IMR-90 (cell line): ENCODE data around the gene PINK1. TPM values are rescaled to one million over a fixed set of nuclear protein-coding genes. Genes with fewer than 3 reads are reported as not detected.

ENCODE experiments used
- ATAC-seq: fragments of 200-7000 bp; cut with Tn5 transposase; 2 replicates; pipeline ENCODE4 v1.9.1; 2020; ENCODE audit warnings: low read depth, mild to moderate bottlenecking, moderate library complexity
- BruUV-seq: library from RNA; stranded (reverse); fragments of 400-500 nt; replicated peaks from 2 replicates; lab custom pipeline; 2021; lab: Mats Ljungman, UMichigan
- CTCF ChIA-PET: fragments of 300-600 bp; formaldehyde crosslinking; extraction: SDS; loops from one replicate; lab custom pipeline; 2021; ENCODE audit warnings: antibody characterized with exemption; lab: Yijun Ruan, JAX
- POLR2A ChIA-PET: fragments of 300-600 bp; sonication (Branson Sonifier 250); formaldehyde crosslinking; loops from one replicate; lab custom pipeline; 2022; ENCODE audit warnings: antibody characterized with exemption; ENCODE audit not compliant: unreplicated experiment; lab: Charles Lee
- DNase-seq: peaks from one replicate; pipeline ENCODE4 v3.0.0; 2013
- H2AFZ ChIP-seq: replicated peaks from 2 replicates; pipeline ENCODE3; 2013; ENCODE audit warnings: low read length, mild to moderate bottlenecking; ENCODE audit not compliant: poor library complexity
- H2AK5ac ChIP-seq: 2 replicates; pipeline ENCODE4 v1.6.1; 2013; ENCODE audit warnings: low read depth, low read length, inconsistent platforms
- H2AK9ac ChIP-seq: replicated peaks from 2 replicates; pipeline ENCODE3; 2013; ENCODE audit warnings: mild to moderate bottlenecking, low read depth, low read length, moderate library complexity; ENCODE audit not compliant: poor library complexity
- H2BK120ac ChIP-seq: 2 replicates; pipeline ENCODE4 v1.6.1; 2013; ENCODE audit warnings: low read depth, low read length, inconsistent platforms
- H2BK15ac ChIP-seq: 3 replicates; pipeline ENCODE4 v1.6.1; 2013; ENCODE audit warnings: low read depth, low read length, inconsistent platforms
- H2BK20ac ChIP-seq: 2 replicates; pipeline ENCODE4 v1.6.1; 2013; ENCODE audit warnings: low read depth, mild to moderate bottlenecking, inconsistent platforms, low read length, moderate library complexity
- H2BK5ac ChIP-seq: 2 replicates; pipeline ENCODE4 v1.6.1; 2013; ENCODE audit warnings: mild to moderate bottlenecking, low read depth, low read length, inconsistent platforms; ENCODE audit not compliant: poor library complexity, severe bottlenecking
- H3K14ac ChIP-seq: replicated peaks from 2 replicates; pipeline ENCODE4 v1.6.1; 2013; ENCODE audit warnings: low read depth, low read length, inconsistent platforms
- H3K18ac ChIP-seq: 2 replicates; pipeline ENCODE4 v1.6.1; 2013; ENCODE audit warnings: low read depth, low read length, control low read depth
- H3K23ac ChIP-seq: 2 replicates; pipeline ENCODE4 v1.6.1; 2013; ENCODE audit warnings: low read depth, low read length, inconsistent platforms
- H3K27ac ChIP-seq: 2 replicates; pipeline ENCODE4 v1.5.1; 2013; ENCODE audit warnings: mild to moderate bottlenecking, control low read depth, low read length; ENCODE audit not compliant: insufficient read depth
- H3K27me3 ChIP-seq: 2 replicates; pipeline ENCODE4 v1.6.1; 2013; ENCODE audit warnings: low read length; ENCODE audit not compliant: control insufficient read depth, insufficient read depth
- H3K36me3 ChIP-seq: 2 replicates; pipeline ENCODE4 v1.6.1; 2013; ENCODE audit warnings: low read length, mixed read lengths; ENCODE audit not compliant: control insufficient read depth, insufficient read depth
- H3K4ac ChIP-seq: 2 replicates; pipeline ENCODE4 v1.6.1; 2013; ENCODE audit warnings: low read depth, low read length, inconsistent platforms
- H3K4me1 ChIP-seq: 2 replicates; pipeline ENCODE4 v1.6.1; 2013; ENCODE audit warnings: low read length, mixed read lengths; ENCODE audit not compliant: control insufficient read depth, insufficient read depth
- H3K4me2 ChIP-seq: 2 replicates; pipeline ENCODE4 v1.6.1; 2013; ENCODE audit warnings: low read depth, mild to moderate bottlenecking, control low read depth, low read length, moderate library complexity
- H3K4me3 ChIP-seq: 2 replicates; pipeline ENCODE4 v1.5.1; 2013; ENCODE audit warnings: low read depth, mild to moderate bottlenecking, control low read depth, low read length, moderate library complexity; ENCODE audit not compliant: insufficient read depth
- H3K56ac ChIP-seq: 2 replicates; pipeline ENCODE4 v1.6.1; 2013; ENCODE audit warnings: low read length, inconsistent platforms; ENCODE audit not compliant: insufficient read depth; ENCODE audit errors: extremely low read depth
- H3K79me1 ChIP-seq, 2 experiments: 2 replicates each; pipeline ENCODE4 v1.6.1; 2013; ENCODE audit warnings: low read length in 2 of 2, inconsistent platforms in 1 of 2, low read depth in 1 of 2
- H3K9ac ChIP-seq: 2 replicates; pipeline ENCODE4 v1.6.1; 2013; ENCODE audit warnings: low read depth, low read length, control low read depth
- H3K9me1 ChIP-seq: 2 replicates; pipeline ENCODE4 v1.6.1; 2013; ENCODE audit warnings: low read length, inconsistent platforms; ENCODE audit not compliant: insufficient read depth
- H3K9me3 ChIP-seq: 2 replicates; pipeline ENCODE4 v1.6.1; 2013; ENCODE audit warnings: low read length; ENCODE audit not compliant: control insufficient read depth, insufficient read depth
- H4K20me1 ChIP-seq: 2 replicates; pipeline ENCODE4 v1.6.1; 2013; ENCODE audit warnings: low read length, inconsistent platforms; ENCODE audit not compliant: insufficient read depth
- H4K5ac ChIP-seq: 2 replicates; pipeline ENCODE4 v1.6.1; 2013; ENCODE audit warnings: mild to moderate bottlenecking, low read depth, low read length, control low read depth
- H4K8ac ChIP-seq, 2 experiments: 2 replicates each; pipeline ENCODE4 v1.6.1; 2013; ENCODE audit warnings: low read depth in 2 of 2, low read length in 2 of 2, control low read depth in 1 of 2, inconsistent platforms in 1 of 2
- H4K91ac ChIP-seq: 2 replicates; pipeline ENCODE4 v1.6.1; 2013; ENCODE audit warnings: low read depth, low read length, inconsistent platforms; ENCODE audit not compliant: insufficient read depth
- BHLHE40 ChIP-seq: fragments of 150-350 bp; IDR thresholded peaks from 2 replicates; pipeline ENCODE4 v1.6.1; 2016; ENCODE audit warnings: mild to moderate bottlenecking, low read depth, low read length
- CTCF ChIP-seq: conservative IDR thresholded peaks from 2 replicates; pipeline ENCODE4 v1.5.1; 2012; ENCODE audit warnings: mild to moderate bottlenecking, low read depth, low read length, improper control_type of control experiment
- FOS ChIP-seq: fragments of 150-350 bp; IDR thresholded peaks from 2 replicates; pipeline ENCODE4 v1.6.1; 2016; ENCODE audit warnings: low read depth, low read length
- MAFK ChIP-seq: IDR thresholded peaks from 2 replicates; pipeline ENCODE4 v1.6.1; 2012; ENCODE audit warnings: low read depth, low read length, improper control_type of control experiment
- NFE2L2 ChIP-seq: fragments of 150-350 bp; IDR thresholded peaks from 2 replicates; pipeline ENCODE4 v1.6.1; 2016; ENCODE audit warnings: low read depth, mild to moderate bottlenecking, low read length
- RCOR1 ChIP-seq: IDR thresholded peaks from 2 replicates; pipeline ENCODE4 v1.6.1; 2012; ENCODE audit warnings: mild to moderate bottlenecking, low read length, improper control_type of control experiment; ENCODE audit not compliant: insufficient replicate concordance
- RFX5 ChIP-seq: IDR thresholded peaks from 2 replicates; pipeline ENCODE4 v1.8.0; 2012; ENCODE audit warnings: low read depth, mild to moderate bottlenecking, low read length, moderate library complexity
- SMC3 ChIP-seq: fragments of 150-350 bp; IDR thresholded peaks from 2 replicates; pipeline ENCODE4 v1.6.1; 2016; ENCODE audit warnings: low read depth, mild to moderate bottlenecking, antibody characterized with exemption, low read length, moderate library complexity
- WGBS, 2 experiments: methylation state at CpG; one replicate each; pipeline versions ENCODE4 v1.1.5 to v1.1.7; 2013; ENCODE audit warnings: missing lambda C conversion rate in 2 of 2; ENCODE audit not compliant: insufficient read length in 1 of 2; ENCODE audit errors: extremely low coverage in 2 of 2; 5-methylcytosine and 5-hydroxymethylcytosine counted together
- dilution Hi-C: fragments of 300-500 bp; cut with HindIII; formaldehyde crosslinking; loops from one replicate; pipeline ENCODE4 v1.14.3; 2018; ENCODE audit warnings: low sequenced_read_pairs; ENCODE audit not compliant: unreplicated experiment
- in situ Hi-C: fragments of 300-500 bp; cut with MboI; formaldehyde crosslinking; loops from 3 replicates; pipeline ENCODE4 v1.14.3; 2019; ENCODE audit warnings: low sequenced_read_pairs, inconsistent platforms, mixed read lengths
- intact Hi-C: fragments of 100-400 bp; cut with micrococcal nuclease; formaldehyde crosslinking; loops from 2 replicates; pipeline ENCODE4 v1.10.0; 2022
- polyA plus RNA-seq, 3 experiments: library from polyadenylated mRNA; depleted of rRNA; stranded (reverse); fragments of >200 nt; gene quantifications; 2 replicates each; pipeline ENCODE4 v1.2.3, GENCODE V29; 2012; ENCODE audit warnings: low replicate concordance in 1 of 3
- total RNA-seq: library from RNA; depleted of rRNA; stranded (reverse); fragments of >200 nt; gene quantifications from 2 replicates; pipeline ENCODE4 v1.2.3, GENCODE V29; 2012

The PINK1 gene
- total and polyA plus RNA-seq, 2 of the 4 experiments (the other 2 are of a cell fraction): 52.9 to 55.2 TPM

- Histone ChIP-seq H2BK120ac (no peak overlapping the region), H3K9ac (no peak overlapping the region), H2BK15ac (no peak overlapping the region), H4K20me1 (no peaks in the 10 kb centered on the region), H3K79me1 (peaks cover 8 to 14% of the 10 kb centered on the region in 2 experiments), H2BK20ac (no peak overlapping the region), H3K9me1 (peaks cover 9% of the 10 kb centered on the region), H3K4me2 (no peak overlapping the region), H3K27me3 (no peaks in the 10 kb centered on the region), H3K14ac (no peak overlapping the region), H2AK9ac (no peak overlapping the region), H2AFZ (no peak overlapping the region), H2BK5ac (no peak overlapping the region), H4K8ac (no peak overlapping the region), H4K91ac (no peak overlapping the region), H3K56ac (no peak overlapping the region), H3K4me1 (peaks cover 4% of the 10 kb centered on the region), H2AK5ac (no peak overlapping the region), H3K27ac (no peak overlapping the region), H4K5ac (no peak overlapping the region), H3K18ac (no peak overlapping the region), H3K23ac (no peak overlapping the region), H3K36me3 (no peaks in the 10 kb centered on the region), H3K4me3 (no peak overlapping the region), H3K9me3 (no peaks in the 10 kb centered on the region), H3K4ac (no peak overlapping the region)
- TF ChIP-seq BHLHE40: no peak
- TF ChIP-seq MAFK: no peak
- TF ChIP-seq FOS: no peak
- TF ChIP-seq SMC3: no peak
- TF ChIP-seq RFX5: no peak
- TF ChIP-seq RCOR1: no peak
- no peak for TF ChIP-seq CTCF
- no peak for TF ChIP-seq NFE2L2
- POLR2A ChIA-PET: interaction anchor here (0.6 kb wide), 1 partner anchor 79 kb away, joined by 3 read pairs; no protein-coding TSS in a partner anchor
- in situ Hi-C loops: no loop called here
- CTCF ChIA-PET: no interaction called here
- DNase-seq (no peak), ATAC-seq (no peak)
- WGBS, 2 experiments: 87% methylated on average over 4 of the region's 12 CpGs; no CpG with 5 or more reads in 1 of the 2 experiments
- intact Hi-C loops: no loop called here
- dilution Hi-C loops: no loop called here
- BruUV-seq: no TSS peak
Observed at GRCh38 chr1:20665726-20666125, 32.5 kb downstream of the PINK1 start.
